Rectal smooth muscle tissue (tissue), 1 donor: ENCODE measurements around the gene SAP25.
A peak's percentile ranks its signal among the peaks of the same experiment; 100 is the strongest.
"Not testable (repeated sequence)": the region's sequence is repeated elsewhere in the genome, so short reads cannot be mapped to it uniquely, and the experiment has no call there.

Source experiments
- H3K27ac ChIP-seq: one replicate; pipeline ENCODE4 v1.7.0; 2013; ENCODE audit warnings: low read depth, low read length, inconsistent platforms
- H3K27me3 ChIP-seq: one replicate; pipeline ENCODE4 v1.7.0; 2013; ENCODE audit warnings: low read length; ENCODE audit not compliant: control insufficient read depth, insufficient read depth
- H3K36me3 ChIP-seq: one replicate; pipeline ENCODE4 v1.7.0; 2013; ENCODE audit warnings: low read length; ENCODE audit not compliant: control insufficient read depth, insufficient read depth
- H3K4me1 ChIP-seq: one replicate; pipeline ENCODE4 v1.7.0; 2013; ENCODE audit warnings: low read length; ENCODE audit not compliant: control insufficient read depth, insufficient read depth
- H3K4me3 ChIP-seq: one replicate; pipeline ENCODE4 v1.7.0; 2013; ENCODE audit warnings: low read length
- H3K9ac ChIP-seq: one replicate; pipeline ENCODE4 v1.7.0; 2013; ENCODE audit warnings: low read length

The SAP25 gene

GRCh38 chr7:100545360-100546128 lies 28.2 kb downstream of the SAP25 start:
- H3K27me3 ChIP-seq = no peaks in the 10 kb centered on the region
- no peak overlapping the region for H3K9ac ChIP-seq
- H3K27ac ChIP-seq = peak overlapping the region; percentile 94
- H3K4me3 ChIP-seq = peak overlapping the region; percentile 26
- peaks cover 33% of the 10 kb centered on the region for H3K4me1 ChIP-seq
- H3K36me3 ChIP-seq = no peaks in the 10 kb centered on the region

GRCh38 chr7:100544967-100545359 lies 28.7 kb downstream of the SAP25 start:
- Histone ChIP-seq H3K4me1 (peaks cover 36% of the 10 kb centered on the region), H3K27ac (peak overlapping the region; percentile 94), H3K27me3 (no peaks in the 10 kb centered on the region), H3K9ac (no peak overlapping the region), H3K4me3 (peak overlapping the region; percentile 26), H3K36me3 (no peaks in the 10 kb centered on the region)

GRCh38 chr7:100544386-100544785 lies 29.3 kb downstream of the SAP25 start:
- H3K9ac ChIP-seq = no peak overlapping the region
- H3K4me3 ChIP-seq = no peak overlapping the region
- peaks cover 38% of the 10 kb centered on the region for H3K4me1 ChIP-seq
- peak overlapping the region; percentile 94 for H3K27ac ChIP-seq
- no peaks in the 10 kb centered on the region for H3K27me3 ChIP-seq
- H3K36me3 ChIP-seq = no peaks in the 10 kb centered on the region

GRCh38 chr7:100543586-100543985 lies 30.1 kb downstream of the SAP25 start:
- no peak overlapping the region for H3K9ac ChIP-seq
- H3K27me3 ChIP-seq = no peaks in the 10 kb centered on the region
- no peak overlapping the region for H3K27ac ChIP-seq
- H3K4me1 ChIP-seq = peaks cover 38% of the 10 kb centered on the region
- no peak overlapping the region for H3K4me3 ChIP-seq
- H3K36me3 ChIP-seq = no peaks in the 10 kb centered on the region

GRCh38 chr7:100541309-100541708 lies 32.4 kb downstream of the SAP25 start:
- H3K27me3 ChIP-seq, H3K36me3 ChIP-seq, H3K27ac ChIP-seq, H3K4me3 ChIP-seq, H3K9ac ChIP-seq: not testable (repeated sequence)
- H3K4me1 ChIP-seq = peaks cover 21% of the 10 kb centered on the region

- Histone ChIP-seq H3K4me1 (peaks cover 12% of the 10 kb centered on the region), H3K27ac (no peak overlapping the region), H3K27me3 (no peaks in the 10 kb centered on the region), H3K36me3 (no peaks in the 10 kb centered on the region), H3K9ac (no peak overlapping the region), H3K4me3 (peak overlapping the region; percentile 60)
Observed at GRCh38 chr7:100540073-100540723, 33.5 kb downstream of the SAP25 start.

GRCh38 chr7:100539436-100540006 lies 34.2 kb downstream of the SAP25 start:
- H3K36me3 ChIP-seq = no peaks in the 10 kb centered on the region
- H3K4me1 ChIP-seq = peaks cover 6% of the 10 kb centered on the region
- no peaks in the 10 kb centered on the region for H3K27me3 ChIP-seq
- peak overlapping the region; percentile 58 for H3K9ac ChIP-seq
- H3K27ac ChIP-seq = peak overlapping the region; percentile 50
- H3K4me3 ChIP-seq = peak overlapping the region; percentile 78

- no peaks in the 10 kb centered on the region for H3K27me3 ChIP-seq
- H3K4me1 ChIP-seq = peaks cover 6% of the 10 kb centered on the region
- H3K9ac ChIP-seq = peak within 1 kb of the TSS; percentile 58
- peak within 1 kb of the TSS; percentile 78 for H3K4me3 ChIP-seq
- H3K27ac ChIP-seq = peak within 1 kb of the TSS; percentile 63
- H3K36me3 ChIP-seq = no peaks in the 10 kb centered on the region
Observed at GRCh38 chr7:100538654-100539435, 34.9 kb downstream of the SAP25 start, which contains the start of gene AGFG2. Gene AGFG2, plus strand, starts transcription at chr7:100539203. Its CDS starts 144 bp downstream, at chr7:100539347.

- Histone ChIP-seq H3K4me3 (peak overlapping the region; percentile 75), H3K27me3 (no peaks in the 10 kb centered on the region), H3K9ac (no peak overlapping the region)
Observed at GRCh38 chr7:100538348-100538653, 35.4 kb downstream of the SAP25 start.

GRCh38 chr7:100536695-100537094 lies 37.0 kb downstream of the SAP25 start:
- H3K9ac ChIP-seq, H3K27me3 ChIP-seq, H3K27ac ChIP-seq, H3K4me3 ChIP-seq, H3K4me1 ChIP-seq, H3K36me3 ChIP-seq: not testable (repeated sequence)

More at GRCh38 chr7:100538348-100538653, 35.4 kb downstream of the SAP25 start:
- Histone ChIP-seq H3K4me1 (peaks cover 6% of the 10 kb centered on the region), H3K36me3 (no peaks in the 10 kb centered on the region), H3K27ac (peak overlapping the region; percentile 63)

- not testable (repeated sequence) for H3K4me3 ChIP-seq, H3K27ac ChIP-seq, H3K4me1 ChIP-seq, H3K9ac ChIP-seq, H3K36me3 ChIP-seq, H3K27me3 ChIP-seq
Observed at GRCh38 chr7:100535982-100536381, 37.7 kb downstream of the SAP25 start.
